ENCODE results near the gene MGMT. TPM values are rescaled to one million over a fixed set of nuclear protein-coding genes. Genes with fewer than 3 reads are reported as not detected.

Gene MGMT
- total RNA-seq, 4 donors from 2014 or later: 25.6 to 32.2 (median 29.5) TPM

GRCh38 chr10:129622736-129623135 lies 155.7 kb downstream of the MGMT start:
- H3K4me3 ChIP-seq: no peak overlapping the region
- H3K36me3 ChIP-seq: no peaks in the 10 kb centered on the region
- DNase-seq (ENCODE audit: low spot score in 2 of 2): no peak
- H3K9me3 ChIP-seq: no peaks in the 10 kb centered on the region
- TF ChIP-seq CTCF (IDR thresholded peaks at IDR 0.05): no peak
- no peak for TF ChIP-seq POLR2AphosphoS5 (IDR thresholded peaks at IDR 0.05)
- TF ChIP-seq EP300 (IDR thresholded peaks at IDR 0.05): no peak
- no peak for TF ChIP-seq POLR2A (IDR thresholded peaks at IDR 0.05)
- no peak overlapping the region for H3K27ac ChIP-seq
- whole genome bisulfite sequencing: 89% methylated on average over 9 of the region's 9 CpGs
- H3K4me1 ChIP-seq: peaks cover 10% of the 10 kb centered on the region
- no peaks in the 10 kb centered on the region for H3K27me3 ChIP-seq

- 75% methylated on average over 11 of the region's 11 CpGs for WGBS
- peaks cover 10% of the 10 kb centered on the region for H3K4me1 ChIP-seq
- TF ChIP-seq CTCF (IDR thresholded peaks at IDR 0.05): no peak
- TF ChIP-seq EP300 (IDR thresholded peaks at IDR 0.05): no peak
- TF ChIP-seq POLR2A (IDR thresholded peaks at IDR 0.05): no peak
- TF ChIP-seq POLR2AphosphoS5 (IDR thresholded peaks at IDR 0.05): no peak
- no peak overlapping the region for H3K27ac ChIP-seq
- H3K36me3 ChIP-seq: no peaks in the 10 kb centered on the region
- no peaks in the 10 kb centered on the region for H3K27me3 ChIP-seq
- no peak for DNase-seq (ENCODE audit: low spot score in 2 of 2)
- H3K4me3 ChIP-seq: no peak overlapping the region
- H3K9me3 ChIP-seq: no peaks in the 10 kb centered on the region
These were observed 157.5 kb downstream of the MGMT start for GRCh38 chr10:129624526-129624925.

GRCh38 chr10:129626309-129626708 lies 159.3 kb downstream of the MGMT start:
- Histone ChIP-seq H3K4me1 (peaks cover 10% of the 10 kb centered on the region), H3K9me3 (no peaks in the 10 kb centered on the region), H3K27ac (no peak overlapping the region), H3K36me3 (no peaks in the 10 kb centered on the region), H3K27me3 (no peaks in the 10 kb centered on the region), H3K4me3 (no peak overlapping the region)
- TF ChIP-seq POLR2AphosphoS5 (IDR thresholded peaks at IDR 0.05) (no peak), POLR2A (IDR thresholded peaks at IDR 0.05) (no peak), EP300 (IDR thresholded peaks at IDR 0.05) (no peak), CTCF (IDR thresholded peaks at IDR 0.05) (no peak)
- DNase-seq (ENCODE audit: low spot score in 2 of 2): no peak
- WGBS: 66% methylated on average over 13 of the region's 15 CpGs

- H3K4me3 ChIP-seq: no peak overlapping the region
- H3K4me1 ChIP-seq: peaks cover 10% of the 10 kb centered on the region
- WGBS: 69% methylated on average over 12 of the region's 12 CpGs
- no peaks in the 10 kb centered on the region for H3K36me3 ChIP-seq
- H3K27me3 ChIP-seq: no peaks in the 10 kb centered on the region
- no peak for TF ChIP-seq EP300 (IDR thresholded peaks at IDR 0.05)
- no peak for TF ChIP-seq CTCF (IDR thresholded peaks at IDR 0.05)
- TF ChIP-seq POLR2A (IDR thresholded peaks at IDR 0.05): no peak
- no peak for TF ChIP-seq POLR2AphosphoS5 (IDR thresholded peaks at IDR 0.05)
- DNase-seq (ENCODE audit: low spot score in 2 of 2): no peak
- no peaks in the 10 kb centered on the region for H3K9me3 ChIP-seq
- H3K27ac ChIP-seq: no peak overlapping the region
These were observed 159.9 kb downstream of the MGMT start for GRCh38 chr10:129626796-129627435.

- no peak overlapping the region for H3K27ac ChIP-seq
- no peaks in the 10 kb centered on the region for H3K27me3 ChIP-seq
- H3K4me3 ChIP-seq: no peak overlapping the region
- DNase-seq (ENCODE audit: low spot score in 2 of 2): no peak
- 76% methylated on average over 8 of the region's 8 CpGs for WGBS
- H3K9me3 ChIP-seq: no peaks in the 10 kb centered on the region
- peaks cover 10% of the 10 kb centered on the region for H3K4me1 ChIP-seq
- H3K36me3 ChIP-seq: no peaks in the 10 kb centered on the region
- no peak for TF ChIP-seq CTCF (IDR thresholded peaks at IDR 0.05)
- TF ChIP-seq EP300 (IDR thresholded peaks at IDR 0.05): no peak
- no peak for TF ChIP-seq POLR2A (IDR thresholded peaks at IDR 0.05)
- no peak for TF ChIP-seq POLR2AphosphoS5 (IDR thresholded peaks at IDR 0.05)
These were observed 160.4 kb downstream of the MGMT start for GRCh38 chr10:129627442-129627841.
